ACC112 (cell line): ENCODE results near the gene APBB1.

Experiments used
- H2AFZ ChIP-seq: fragments of 200-600 bp; sonication (generic); one replicate; pipeline ENCODE4 v1.6.0; 2017; ENCODE audit warnings: antibody characterized with exemption, low read length; ENCODE audit not compliant: unreplicated experiment
- H3K27ac ChIP-seq: fragments of 200-600 bp; sonication (generic); 2 replicates; pipeline ENCODE4 v1.5.1; 2014; ENCODE audit warnings: low read depth, mild to moderate bottlenecking, antibody characterized with exemption, low read length, moderate library complexity
- H3K27me3 ChIP-seq: fragments of 200-600 bp; sonication (generic); 2 replicates; pipeline ENCODE4 v1.6.1; 2014; ENCODE audit warnings: mild to moderate bottlenecking, antibody characterized with exemption, low read length, moderate library complexity, mixed read lengths; ENCODE audit not compliant: insufficient read depth
- H3K36me3 ChIP-seq: fragments of 200-600 bp; sonication (generic); 2 replicates; pipeline ENCODE4 v1.6.1; 2016; ENCODE audit warnings: mild to moderate bottlenecking, antibody characterized with exemption, low read length, moderate library complexity, mixed read lengths; ENCODE audit not compliant: insufficient read depth
- H3K4me1 ChIP-seq: fragments of 200-600 bp; sonication (generic); one replicate; pipeline ENCODE4 v1.6.1; 2016; ENCODE audit warnings: low read length, mixed read lengths; ENCODE audit not compliant: insufficient read depth, unreplicated experiment, control insufficient read depth
- H3K4me3 ChIP-seq: fragments of 200-600 bp; sonication (generic); 2 replicates; pipeline ENCODE4 v1.5.1; 2014; ENCODE audit warnings: mild to moderate bottlenecking, low read depth, low read length
- H3K79me2 ChIP-seq: fragments of 200-600 bp; sonication (generic); one replicate; pipeline ENCODE4 v1.6.0; 2016; ENCODE audit warnings: low read length; ENCODE audit not compliant: control insufficient read depth, unreplicated experiment, insufficient read depth

APBB1 gene

GRCh38 chr11:6419009-6419631 lies at the start of gene APBB1:
APBB1 (minus strand) TSS chr11:6419094; CDS start chr11:6411347, 7,747 bp downstream.
- no peak within 1 kb of the TSS for H3K27ac ChIP-seq
- peaks cover 11% of the 10 kb centered on the region for H3K4me1 ChIP-seq

GRCh38 chr11:6459099-6459450 lies 40.2 kb upstream of the APBB1 start:
- Histone ChIP-seq H3K4me1 (no peaks in the 10 kb centered on the region), H2AFZ (no peak overlapping the region), H3K79me2 (no peaks in the 10 kb centered on the region), H3K27ac (no peak overlapping the region), H3K4me3 (no peak overlapping the region), H3K36me3 (peaks cover 9% of the 10 kb centered on the region; the same call in 1 of the 2 replicates), H3K27me3 (no peaks in the 10 kb centered on the region)

More at GRCh38 chr11:6419009-6419631, at the start of gene APBB1:
- H2AFZ ChIP-seq: peak within 1 kb of the TSS; percentile 95
- H3K36me3 ChIP-seq: no peaks in the 10 kb centered on the region
- peaks cover 3% of the 10 kb centered on the region for H3K79me2 ChIP-seq
- peak within 1 kb of the TSS; percentile 93 for H3K4me3 ChIP-seq
- peaks cover 21% of the 10 kb centered on the region for H3K27me3 ChIP-seq

- H3K36me3 ChIP-seq: peaks cover 12% of the 10 kb centered on the region; the same call in 1 of the 2 replicates
- H3K79me2 ChIP-seq: no peaks in the 10 kb centered on the region
- H2AFZ ChIP-seq: no peak overlapping the region
- no peaks in the 10 kb centered on the region for H3K27me3 ChIP-seq
- H3K4me1 ChIP-seq: no peaks in the 10 kb centered on the region
- H3K4me3 ChIP-seq: no peak overlapping the region
- no peak overlapping the region for H3K27ac ChIP-seq
These were observed 39.6 kb upstream of the APBB1 start for GRCh38 chr11:6458352-6459098.

- Histone ChIP-seq H3K4me3 (no peak overlapping the region), H3K79me2 (no peaks in the 10 kb centered on the region), H3K4me1 (peaks cover under 1% of the 10 kb centered on the region), H2AFZ (no peak overlapping the region), H3K36me3 (peaks cover 17% of the 10 kb centered on the region; the same call in 1 of the 2 replicates), H3K27me3 (no peaks in the 10 kb centered on the region), H3K27ac (no peak overlapping the region)
These were observed 38.9 kb upstream of the APBB1 start for GRCh38 chr11:6457581-6458320.

GRCh38 chr11:6456361-6457073 lies 37.6 kb upstream of the APBB1 start:
- peaks cover 9% of the 10 kb centered on the region for H3K4me1 ChIP-seq
- H2AFZ ChIP-seq: no peak overlapping the region
- no peaks in the 10 kb centered on the region for H3K79me2 ChIP-seq
- no peak overlapping the region for H3K27ac ChIP-seq
- no peak overlapping the region for H3K4me3 ChIP-seq
- no peaks in the 10 kb centered on the region for H3K27me3 ChIP-seq
- H3K36me3 ChIP-seq: peaks cover 20% of the 10 kb centered on the region; the same call in 1 of the 2 replicates

DNA sequence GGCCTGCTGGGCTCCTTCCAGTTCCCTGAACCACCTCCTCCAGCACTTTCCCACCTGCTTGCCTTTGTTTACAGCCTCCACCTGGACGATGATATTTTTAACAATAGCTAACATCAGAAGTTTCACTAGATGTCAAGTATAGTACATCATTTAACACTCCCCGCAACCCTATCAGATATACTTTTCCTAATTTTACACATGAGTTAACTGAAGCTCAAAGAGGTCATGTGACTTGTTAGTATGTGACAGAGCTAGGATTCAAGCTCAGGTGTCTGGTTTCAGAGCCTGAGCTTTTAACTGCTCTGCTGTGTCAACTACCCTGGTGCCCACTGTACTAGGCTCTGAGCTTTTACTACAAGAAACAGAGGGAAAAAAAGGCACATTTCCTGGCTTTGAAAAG lies 36.2 kb upstream of the APBB1 start:
- no peak overlapping the region for H3K27ac ChIP-seq
- peaks cover 9% of the 10 kb centered on the region for H3K4me1 ChIP-seq
- no peak overlapping the region for H2AFZ ChIP-seq
- no peak overlapping the region for H3K4me3 ChIP-seq
- H3K79me2 ChIP-seq: no peaks in the 10 kb centered on the region
- H3K36me3 ChIP-seq: peaks cover 30% of the 10 kb centered on the region; the same call in 1 of the 2 replicates
- H3K27me3 ChIP-seq: no peaks in the 10 kb centered on the region

DNA sequence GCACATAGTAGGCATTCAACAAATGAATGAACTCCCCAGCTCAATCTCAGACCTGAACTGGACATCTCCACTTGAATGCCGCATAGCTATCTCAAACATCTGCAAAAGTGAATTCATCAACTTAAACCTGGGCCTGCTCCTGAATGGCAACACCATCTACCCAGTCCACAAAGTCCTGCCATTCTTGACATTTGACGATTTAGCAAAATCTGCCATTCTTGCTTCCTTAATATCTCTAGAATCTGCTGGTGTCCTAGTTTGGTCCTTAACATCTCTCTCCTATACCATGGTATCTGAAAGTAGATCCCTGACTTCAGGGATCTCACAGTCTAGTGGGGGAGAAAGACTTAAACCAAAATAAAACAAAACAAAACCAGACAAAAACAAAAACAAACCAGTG lies 34.3 kb upstream of the APBB1 start:
- Histone ChIP-seq H3K79me2 (no peaks in the 10 kb centered on the region), H3K4me1 (peaks cover 9% of the 10 kb centered on the region), H2AFZ (no peak overlapping the region), H3K36me3 (peaks cover 30% of the 10 kb centered on the region; the same call in 1 of the 2 replicates), H3K27ac (no peak overlapping the region), H3K4me3 (no peak overlapping the region), H3K27me3 (no peaks in the 10 kb centered on the region)

GRCh38 chr11:6452219-6452618 lies 33.3 kb upstream of the APBB1 start:
- Histone ChIP-seq H3K4me1 (peaks cover 9% of the 10 kb centered on the region), H3K27ac (no peak overlapping the region), H3K27me3 (no peaks in the 10 kb centered on the region), H3K79me2 (no peaks in the 10 kb centered on the region), H2AFZ (no peak overlapping the region), H3K4me3 (no peak overlapping the region), H3K36me3 (peaks cover 30% of the 10 kb centered on the region; the same call in 1 of the 2 replicates)

GRCh38 chr11:6448574-6448973 lies 29.7 kb upstream of the APBB1 start:
- H3K36me3 ChIP-seq: peaks cover 19% of the 10 kb centered on the region; the same call in 1 of the 2 replicates
- no peaks in the 10 kb centered on the region for H3K27me3 ChIP-seq
- no peak overlapping the region for H2AFZ ChIP-seq
- H3K4me3 ChIP-seq: no peak overlapping the region
- no peak overlapping the region for H3K27ac ChIP-seq
- H3K79me2 ChIP-seq: no peaks in the 10 kb centered on the region
- H3K4me1 ChIP-seq: peaks cover 9% of the 10 kb centered on the region

DNA sequence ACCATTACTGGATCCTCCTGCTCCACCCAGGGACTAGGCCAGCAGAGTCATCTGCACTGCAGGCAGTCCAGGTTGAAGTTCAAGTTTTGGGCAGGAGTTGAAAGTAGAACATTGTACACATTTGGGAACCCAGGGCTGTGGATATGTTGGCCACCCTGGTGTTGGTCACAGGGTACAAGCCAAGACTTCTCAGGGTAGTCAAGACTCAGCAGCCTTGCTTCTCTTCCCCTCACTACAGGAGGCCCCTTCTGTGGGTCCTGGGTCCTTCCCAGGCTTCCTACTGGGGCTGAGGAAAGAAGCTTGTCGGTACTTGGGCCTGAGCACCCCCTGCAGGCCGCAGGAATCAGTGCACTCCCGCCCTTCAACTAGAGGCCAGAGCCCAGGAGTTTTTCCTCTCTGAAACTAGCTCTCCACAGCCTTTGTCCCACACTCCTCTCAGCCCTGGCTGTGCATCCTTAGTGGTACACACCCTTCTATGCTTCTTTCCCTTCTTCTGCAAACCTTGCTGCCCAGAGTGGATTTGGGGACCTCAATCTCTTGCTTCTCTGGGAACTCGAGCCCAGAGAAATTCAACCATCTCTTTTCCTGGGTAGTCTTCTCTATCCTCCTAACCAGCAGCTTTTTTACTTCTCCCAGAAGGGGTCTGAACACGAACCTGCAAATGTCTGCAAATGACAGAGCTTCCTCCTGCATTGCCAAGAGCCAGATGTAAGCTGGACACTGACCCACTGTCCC lies 24.5 kb upstream of the APBB1 start:
- H3K27ac ChIP-seq: no peak overlapping the region
- H3K79me2 ChIP-seq: no peaks in the 10 kb centered on the region
- H3K27me3 ChIP-seq: no peaks in the 10 kb centered on the region
- H2AFZ ChIP-seq: no peak overlapping the region
- no peaks in the 10 kb centered on the region for H3K36me3 ChIP-seq
- H3K4me3 ChIP-seq: no peak overlapping the region
- H3K4me1 ChIP-seq: no peaks in the 10 kb centered on the region
